ENCODE results near the gene ATOX1.
"Not testable (repeated sequence)": the region's sequence is repeated elsewhere in the genome, so short reads cannot be mapped to it uniquely, and the experiment has no call there.

Gene ATOX1

DNA sequence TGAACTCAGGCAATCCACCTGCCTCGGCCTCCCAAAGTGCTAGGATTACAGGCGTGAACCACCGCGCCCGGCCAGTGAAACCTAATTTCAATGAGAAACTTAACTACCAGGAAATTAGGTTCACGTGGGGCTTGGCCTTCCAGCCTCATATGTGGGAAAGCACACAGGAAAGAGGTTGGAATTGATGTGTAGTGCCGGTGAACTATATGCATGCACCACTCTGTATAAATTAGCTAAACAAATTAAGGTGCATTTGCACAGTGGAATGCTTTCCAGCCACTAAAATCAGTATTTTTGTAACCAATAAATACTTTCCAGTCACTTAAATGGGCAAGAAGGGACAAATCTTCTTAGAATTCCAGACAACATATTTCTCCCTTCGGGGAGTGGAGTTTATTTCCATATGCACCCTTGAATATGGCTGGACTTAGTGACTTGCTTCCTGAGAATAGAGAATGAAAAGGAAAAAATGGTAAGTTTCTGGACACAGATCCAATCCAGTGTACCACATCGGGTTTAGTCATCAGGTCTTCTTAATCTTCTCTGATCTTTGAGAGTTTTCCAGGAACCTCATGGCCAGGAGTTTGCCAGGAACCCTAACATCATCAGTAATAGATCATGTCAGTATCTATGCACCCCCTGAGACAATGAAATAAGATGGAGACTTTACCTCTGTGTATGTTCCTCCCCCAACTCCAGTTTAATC, 24.9 kb downstream of the ATOX1 start:
- no peak for DNase-seq (ENCODE audit: low spot score)

DNA sequence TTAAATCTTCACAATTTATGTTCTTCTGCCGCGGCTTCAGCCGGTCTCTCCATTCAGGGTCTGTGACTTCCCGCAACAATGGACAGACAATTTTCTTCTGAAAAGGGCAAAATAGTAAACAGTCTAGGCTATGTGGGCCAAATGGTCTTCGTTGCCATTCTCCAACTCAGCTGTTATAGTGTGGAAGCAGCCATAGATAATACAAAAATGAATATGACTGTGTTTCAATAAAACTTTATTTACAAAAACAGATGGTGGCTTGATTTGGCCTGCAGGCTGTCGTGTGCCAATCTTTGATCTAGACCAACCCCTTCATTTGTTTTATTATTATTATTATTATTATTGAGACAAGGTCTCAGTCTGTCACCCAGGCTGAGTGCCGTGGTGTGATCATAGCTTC, 28.1 kb downstream of the ATOX1 start:
- no peak for DNase-seq (ENCODE audit: low spot score)

GRCh38 chr5:151729597-151729996, 28.8 kb downstream of the ATOX1 start:
- DNase-seq (ENCODE audit: low spot score): not testable (repeated sequence)

DNA sequence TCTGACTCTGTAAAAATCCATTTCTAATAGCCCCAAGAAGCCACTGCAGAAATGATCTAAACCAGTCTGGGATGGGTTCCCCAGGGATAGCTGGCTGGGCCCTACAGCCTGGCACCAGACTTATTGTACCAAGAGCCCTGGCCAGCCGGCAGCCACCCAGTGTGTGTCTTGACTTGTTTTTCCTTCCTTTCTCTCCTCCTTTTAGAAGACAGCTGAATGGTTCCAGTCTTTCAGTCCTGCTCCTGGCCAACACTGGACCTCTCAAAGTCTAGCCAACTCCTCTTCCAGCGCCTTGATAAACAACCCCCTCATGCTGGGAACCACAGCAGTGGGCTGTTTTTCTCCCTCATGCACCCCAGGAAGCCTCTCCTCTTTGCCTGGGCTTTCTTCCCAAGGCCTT, 34.1 kb downstream of the ATOX1 start:
- no peak for DNase-seq (ENCODE audit: low spot score)

- no peak for DNase-seq (ENCODE audit: low spot score)
Measured at GRCh38 chr5:151722546-151722945, 35.9 kb downstream of the ATOX1 start.

DNA sequence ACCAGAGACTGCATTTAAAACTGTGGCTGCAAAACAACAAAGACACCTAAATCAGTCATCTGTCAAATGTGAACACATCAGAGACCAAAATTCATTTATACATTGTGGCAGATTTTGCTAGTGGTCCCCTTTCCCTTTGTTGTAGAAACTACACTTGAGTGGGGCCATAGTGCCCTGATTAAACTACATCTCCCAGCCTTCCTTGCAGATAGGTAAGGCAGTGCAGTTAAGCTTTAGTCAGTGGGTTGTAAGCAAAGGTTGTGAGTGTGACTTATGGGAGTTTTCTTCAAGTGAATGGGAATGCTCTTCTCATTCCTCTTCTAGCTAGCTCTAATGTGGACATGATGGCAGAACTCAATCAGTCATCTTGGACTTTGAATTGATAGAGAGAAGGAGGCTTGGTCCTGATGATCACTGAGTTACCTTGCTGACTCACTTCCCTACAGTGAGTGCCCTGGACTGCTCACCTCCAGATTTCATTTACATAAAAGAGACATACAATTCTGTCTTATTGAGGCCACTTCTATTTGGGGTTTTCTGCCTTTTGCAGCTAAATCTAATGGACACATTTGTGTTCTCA, 36.5 kb downstream of the ATOX1 start:
- no peak for DNase-seq (ENCODE audit: low spot score)

DNA sequence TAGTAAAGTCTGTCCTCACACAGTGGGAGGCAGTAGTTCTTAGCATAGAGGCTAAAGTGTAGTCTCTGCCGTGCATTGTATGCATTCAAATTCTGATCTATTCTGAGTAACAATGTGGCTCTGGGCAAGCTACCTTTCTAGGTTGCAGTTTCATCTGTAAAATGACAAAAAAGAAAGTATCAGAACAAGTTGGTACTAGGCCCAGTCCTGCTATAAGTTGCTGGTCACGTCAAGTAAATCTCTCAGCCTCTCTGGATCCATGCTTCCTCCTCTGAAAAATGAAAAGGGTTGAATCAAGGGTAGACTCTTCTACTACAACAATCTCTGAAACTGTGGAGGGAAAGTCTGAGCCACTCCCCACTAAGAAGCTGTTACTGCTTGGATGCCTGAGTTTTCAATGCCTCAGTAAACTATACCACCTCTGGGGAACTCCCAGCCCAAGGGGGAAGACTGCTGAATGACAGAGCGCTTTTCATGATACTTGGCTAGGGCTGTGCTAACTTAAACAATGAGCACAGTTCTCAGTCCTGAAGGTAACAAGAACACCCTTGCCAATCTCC, 37.3 kb downstream of the ATOX1 start:
- DNase-seq (ENCODE audit: low spot score): no peak

- DNase-seq (ENCODE audit: low spot score): no peak
Measured at GRCh38 chr5:151720215-151720614, 38.2 kb downstream of the ATOX1 start.

DNA sequence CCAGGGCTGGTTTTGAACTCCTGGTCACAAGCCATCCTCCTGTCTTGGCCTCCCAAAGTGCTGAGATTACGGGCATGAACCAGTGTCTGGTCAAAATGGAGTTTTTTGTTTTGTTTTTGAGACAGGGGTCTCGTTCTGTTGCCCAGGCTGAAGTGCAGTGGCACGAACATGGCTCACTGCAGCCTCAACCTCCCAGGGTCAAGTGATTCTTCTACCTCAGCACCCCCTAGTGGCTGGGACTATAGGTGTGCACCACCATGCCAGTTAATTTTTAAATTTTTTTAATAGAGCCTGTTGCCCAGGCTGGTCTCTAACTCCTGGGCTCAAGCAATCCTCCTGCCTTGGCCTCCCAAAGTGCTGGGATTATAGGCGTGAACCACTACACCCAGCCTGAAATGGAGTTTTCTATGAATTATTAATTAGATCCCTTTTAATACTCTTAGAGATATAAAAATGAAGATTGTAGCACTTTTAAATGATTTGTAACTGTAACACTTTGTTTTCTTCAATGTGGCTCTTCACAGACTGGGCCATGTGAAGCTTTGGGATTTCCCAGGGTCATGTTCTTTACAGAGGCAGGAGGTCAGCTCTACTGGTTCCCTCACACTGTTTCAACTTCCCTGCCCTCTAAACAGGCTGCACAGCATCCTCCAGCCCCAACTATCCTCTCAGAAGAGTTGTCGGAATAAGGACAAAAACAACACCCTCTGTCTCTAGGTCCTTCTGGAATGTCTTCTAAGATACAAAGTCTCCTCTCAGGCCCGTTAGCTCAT, 39.0 kb downstream of the ATOX1 start:
- DNase-seq (ENCODE audit: low spot score): no peak

- no peak for DNase-seq (ENCODE audit: low spot score)
Measured at GRCh38 chr5:151718646-151719045, 39.8 kb downstream of the ATOX1 start.

- no peak for DNase-seq (ENCODE audit: low spot score)
Measured at GRCh38 chr5:151718153-151718552, 40.3 kb downstream of the ATOX1 start.

- DNase-seq (ENCODE audit: low spot score): no peak
Measured at GRCh38 chr5:151717416-151717815, 41.0 kb downstream of the ATOX1 start.

DNA sequence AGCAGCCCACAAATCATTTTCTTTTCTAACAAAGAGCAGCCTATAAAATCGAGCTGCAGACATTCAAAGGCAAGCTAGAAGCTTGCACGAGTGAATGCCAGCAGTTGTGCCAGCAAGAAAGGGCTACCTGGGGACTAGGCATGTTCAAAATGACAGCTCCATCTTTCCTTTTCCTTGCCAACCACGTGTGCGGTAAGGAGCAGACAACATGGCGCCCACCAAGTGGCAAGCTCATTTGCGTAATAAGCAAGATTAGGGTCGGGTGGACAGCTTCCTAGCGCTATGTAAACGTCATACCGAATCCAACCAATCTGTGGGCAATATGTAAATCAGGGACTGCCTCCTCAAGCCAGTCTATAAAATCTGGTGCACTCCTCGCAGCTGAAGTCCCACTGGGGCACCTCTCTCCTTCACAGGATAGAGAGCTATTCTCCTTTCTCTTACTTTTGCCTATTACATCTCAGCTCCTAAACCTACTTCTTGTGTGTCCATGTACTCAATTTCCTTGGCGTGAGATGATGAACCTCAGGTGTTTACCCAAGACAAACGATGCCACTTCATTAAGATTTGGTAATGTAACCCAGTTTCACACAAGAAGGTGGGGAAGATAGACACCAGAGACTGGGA, 49.2 kb downstream of the ATOX1 start:
- no peak for DNase-seq (ENCODE audit: low spot score)

GRCh38 chr5:151708126-151708525, 50.3 kb downstream of the ATOX1 start:
- DNase-seq (ENCODE audit: low spot score): no peak

DNA sequence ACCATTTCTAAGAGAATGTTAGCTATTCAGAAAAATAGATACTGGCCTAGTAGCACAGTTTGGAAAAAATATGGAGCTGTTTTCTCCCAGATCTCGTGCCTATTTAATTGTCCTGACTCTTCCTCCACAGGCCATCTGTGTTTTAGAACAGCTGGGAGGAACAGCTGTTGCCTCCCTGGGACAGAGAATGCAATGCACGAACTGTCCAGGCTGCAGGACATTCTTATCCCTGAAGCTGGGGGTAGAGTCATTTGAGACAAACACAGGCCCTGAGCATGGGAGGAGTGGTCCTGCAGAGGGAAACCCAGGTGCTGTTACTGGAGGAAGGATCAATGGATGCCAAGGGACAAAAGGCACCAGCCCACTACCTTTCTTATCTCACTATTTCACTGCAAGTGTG, 50.9 kb downstream of the ATOX1 start:
- DNase-seq (ENCODE audit: low spot score): no peak

GRCh38 chr5:151706906-151707305, 51.5 kb downstream of the ATOX1 start:
- no peak for DNase-seq (ENCODE audit: low spot score)

GRCh38 chr5:151703780-151704179, 54.7 kb downstream of the ATOX1 start:
- DNase-seq (ENCODE audit: low spot score): no peak

DNA sequence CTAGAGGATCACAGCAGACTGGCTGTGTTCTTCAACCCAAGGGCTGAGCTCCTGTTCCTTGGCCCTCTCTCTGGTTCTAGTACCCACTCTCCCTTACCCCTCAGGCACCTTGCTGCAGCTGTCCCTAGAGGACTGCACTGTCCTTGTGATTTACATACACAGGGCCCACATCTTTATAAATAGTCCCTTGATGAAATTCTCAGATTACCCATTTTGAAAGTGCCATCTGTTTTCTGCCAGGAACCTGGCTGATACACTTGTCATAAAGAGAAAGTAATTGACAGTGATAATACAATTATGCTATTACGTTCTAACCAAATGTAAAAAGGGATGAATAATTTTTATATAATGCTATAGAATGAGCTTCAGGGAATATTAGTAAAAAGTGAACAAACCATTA, 55.2 kb downstream of the ATOX1 start:
- DNase-seq (ENCODE audit: low spot score): no peak

DNA sequence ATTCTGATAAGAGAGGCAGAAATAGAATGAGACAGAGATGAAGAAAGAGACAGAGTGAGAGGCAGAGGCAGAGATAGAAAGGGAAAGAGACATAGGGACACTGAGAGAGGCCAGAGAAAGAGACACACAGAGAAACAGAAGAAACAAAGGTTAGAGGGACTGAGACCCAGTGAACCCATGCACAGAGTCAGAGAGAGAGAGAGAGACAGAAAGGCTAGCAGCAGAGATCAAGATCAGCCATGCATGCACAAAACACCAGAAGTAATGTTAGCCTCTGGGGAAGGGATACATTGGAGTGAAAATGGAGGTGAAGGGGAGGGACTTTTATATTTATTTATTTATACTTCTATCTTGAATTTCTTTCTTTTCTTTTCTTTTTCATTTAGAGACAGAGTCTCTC, 57.6 kb downstream of the ATOX1 start:
- DNase-seq (ENCODE audit: low spot score): no peak

DNA sequence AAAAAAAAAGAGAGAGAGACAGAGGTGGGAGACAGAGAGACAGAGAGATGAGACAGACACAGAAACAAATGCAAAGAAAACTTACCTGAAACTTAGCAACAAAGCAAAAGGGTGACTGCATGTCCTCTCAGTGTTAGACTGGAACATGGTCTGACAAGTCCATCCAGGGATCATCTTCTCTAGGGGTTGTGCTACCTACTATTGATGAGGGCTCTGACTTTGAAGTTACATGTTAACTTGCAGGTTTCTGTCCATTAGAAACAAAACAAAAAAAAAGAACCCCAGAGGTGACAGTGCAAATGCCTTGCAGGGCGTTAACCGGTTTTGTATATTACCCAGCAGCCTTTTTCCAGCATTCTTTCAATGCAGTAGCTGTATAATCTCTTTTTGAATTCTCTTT, 58.1 kb downstream of the ATOX1 start:
- DNase-seq (ENCODE audit: low spot score): no peak

DNA sequence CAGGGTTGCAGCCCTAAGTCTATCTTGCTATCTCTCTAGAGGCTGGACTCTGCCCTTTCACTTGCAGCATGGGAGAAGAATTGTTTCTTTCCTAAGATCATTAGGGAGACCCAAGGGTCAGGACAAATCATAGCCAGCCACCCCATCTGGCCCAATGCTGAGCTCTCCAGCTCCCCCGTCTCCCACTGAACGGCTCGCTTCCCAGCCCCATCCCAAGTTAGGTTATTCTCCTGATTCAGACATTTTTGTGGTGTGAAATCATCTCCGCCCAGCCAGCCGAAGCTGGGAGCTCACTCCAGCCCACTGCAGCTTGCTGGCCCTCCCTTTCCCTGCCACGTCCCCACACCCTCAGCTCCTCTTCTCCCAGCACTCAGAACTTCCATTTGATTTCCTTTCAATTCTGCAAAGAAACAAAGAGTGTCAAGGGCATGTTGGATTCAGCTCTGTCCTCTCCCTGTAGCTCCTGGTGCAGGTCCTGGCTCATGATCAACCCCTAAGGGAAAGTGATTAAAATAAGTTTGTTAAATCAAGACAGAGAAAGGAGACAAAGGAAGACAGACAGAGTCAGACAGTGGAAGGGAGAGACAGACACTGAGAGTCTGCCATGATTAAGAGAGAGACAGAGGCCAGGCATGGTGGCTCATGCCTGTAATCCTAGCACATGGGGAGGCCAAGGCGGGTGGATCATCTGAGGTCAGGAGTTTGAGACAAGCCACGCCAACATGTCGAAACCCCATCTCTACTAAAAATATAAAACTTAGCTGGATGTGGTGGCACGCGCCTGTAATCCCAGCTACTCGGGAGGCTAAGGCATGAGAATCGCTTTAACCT, 59.1 kb downstream of the ATOX1 start:
- no peak for DNase-seq (ENCODE audit: low spot score)

DNA sequence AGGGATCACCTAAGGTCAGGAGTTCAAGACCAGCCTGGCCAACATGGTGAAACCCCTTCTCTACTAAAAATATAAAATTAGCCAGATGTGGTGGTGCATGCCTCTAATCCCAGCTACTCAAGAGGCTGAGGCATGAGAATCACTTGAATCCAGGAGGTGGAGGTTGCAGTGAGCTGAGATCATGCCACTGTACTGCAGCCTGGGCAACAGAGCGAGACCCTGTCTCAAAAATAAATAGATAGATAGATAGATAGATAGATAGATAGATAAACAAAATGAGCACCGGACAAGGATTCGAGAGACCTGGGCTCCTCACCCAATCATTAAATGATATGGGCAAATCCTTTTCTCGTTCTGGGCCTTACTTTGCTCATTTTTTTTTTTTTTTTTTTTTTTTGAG, 60.4 kb downstream of the ATOX1 start:
- DNase-seq (ENCODE audit: low spot score): not testable (repeated sequence)
